H1 (cell line): ENCODE results near the gene HOXB4. TPM values are rescaled to one million over a fixed set of nuclear protein-coding genes. Genes with fewer than 3 reads are reported as not detected.
A peak's percentile ranks its signal among the peaks of the same experiment; 100 is the strongest.

ENCODE experiments used
- CTCF ChIA-PET: fragments of 300-600 bp; sonication (Branson Sonifier 250); formaldehyde crosslinking; loops from one replicate; lab custom pipeline; 2021; ENCODE audit not compliant: partially characterized antibody; lab: Charles Lee
- POLR2A ChIA-PET: fragments of 300-600 bp; sonication (Branson Sonifier 250); formaldehyde crosslinking; loops from one replicate; lab custom pipeline; 2021; ENCODE audit warnings: inconsistent platforms; ENCODE audit not compliant: partially characterized antibody; lab: Charles Lee
- DNase-seq, 2 experiments: peaks; one replicate each; pipeline versions ENCODE4 v3.0.0 to v3.0.0-alpha.2; 2010 to 2022; ENCODE audit warnings: low spot score in 2 of 2, low read depth in 1 of 2, mixed read lengths in 1 of 2
- FAIRE-seq: peaks from 2 replicates; lab custom pipeline; 2011; peaks lifted over from hg19 to GRCh38; lab: Jason Lieb, UNC
- H2AFZ ChIP-seq: 2 replicates; pipeline ENCODE4 v1.8.1; 2012; ENCODE audit warnings: low read length, inconsistent platforms
- H2AK5ac ChIP-seq: 2 replicates; pipeline ENCODE4 v1.6.1; 2013; ENCODE audit warnings: low read depth, low read length
- H2BK120ac ChIP-seq: replicated peaks from 2 replicates; pipeline ENCODE3; 2013; ENCODE audit warnings: low read depth, low read length, inconsistent platforms
- H2BK12ac ChIP-seq: 2 replicates; pipeline ENCODE4 v1.6.1; 2013; ENCODE audit warnings: low read depth, low read length
- H2BK15ac ChIP-seq: 2 replicates; pipeline ENCODE4 v1.6.1; 2013; ENCODE audit warnings: low read length
- H2BK20ac ChIP-seq: 2 replicates; pipeline ENCODE4 v1.6.1; 2013; ENCODE audit warnings: low read length
- H2BK5ac ChIP-seq: 2 replicates; pipeline ENCODE4 v1.6.1; 2013; ENCODE audit warnings: low read depth, low read length
- H3K14ac ChIP-seq: 2 replicates; pipeline ENCODE4 v1.6.1; 2013; ENCODE audit warnings: inconsistent platforms; ENCODE audit not compliant: insufficient read length
- H3K18ac ChIP-seq: 2 replicates; pipeline ENCODE4 v1.6.1; 2013; ENCODE audit warnings: low read length; ENCODE audit errors: extremely low read depth
- H3K23ac ChIP-seq: 2 replicates; pipeline ENCODE4 v1.6.1; 2013; ENCODE audit warnings: inconsistent platforms; ENCODE audit not compliant: insufficient read length
- H3K23me2 ChIP-seq: 2 replicates; pipeline ENCODE4 v1.6.1; 2013; ENCODE audit warnings: low read depth, low read length
- H3K27ac ChIP-seq: 2 replicates; pipeline ENCODE4 v1.6.1; 2011; ENCODE audit warnings: low read depth, low read length, inconsistent platforms
- H3K27me3 ChIP-seq, 4 experiments: replicated peaks in 1 of 4; 1 replicate in 1 of 4; 2 replicates in 3 of 4; pipeline versions ENCODE4 v1.6.1 to v1.8.1; 2011 to 2013; ENCODE audit warnings: low read length in 3 of 4, mild to moderate bottlenecking in 3 of 4, inconsistent platforms in 2 of 4, mixed read lengths in 2 of 4, moderate library complexity in 1 of 4; ENCODE audit not compliant: control insufficient read depth in 3 of 4, insufficient read depth in 3 of 4; ENCODE audit errors: extremely low read depth in 1 of 4
- H3K36me3 ChIP-seq, 4 experiments: 2 replicates each; pipeline versions ENCODE4 v1.6.1 to v1.8.1; 2011 to 2013; ENCODE audit warnings: mild to moderate bottlenecking in 4 of 4, low read length in 3 of 4, moderate library complexity in 2 of 4, control low read depth in 1 of 4, inconsistent platforms in 1 of 4; ENCODE audit not compliant: insufficient read depth in 4 of 4, control insufficient read depth in 2 of 4
- H3K4ac ChIP-seq: replicated peaks from 2 replicates; pipeline ENCODE3; 2013; ENCODE audit warnings: low read length, low read depth, mixed read lengths, inconsistent platforms; ENCODE audit not compliant: insufficient read length
- H3K4me1 ChIP-seq, 4 experiments: replicated peaks in 1 of 4; 1 replicate in 1 of 4; 2 replicates in 3 of 4; pipeline versions ENCODE4 v1.6.1 to v1.8.1; 2011 to 2013; ENCODE audit warnings: low read length in 3 of 4, inconsistent platforms in 2 of 4, mixed read lengths in 1 of 4; ENCODE audit not compliant: insufficient read depth in 4 of 4, control insufficient read depth in 3 of 4
- H3K4me2 ChIP-seq, 2 experiments: 2 replicates each; pipeline versions ENCODE4 v1.6.1 to v1.8.1; 2011 to 2013; ENCODE audit warnings: low read depth in 2 of 2, low read length in 2 of 2, control low read depth in 1 of 2, inconsistent platforms in 1 of 2, mild to moderate bottlenecking in 1 of 2; ENCODE audit not compliant: insufficient read depth in 1 of 2
- H3K4me3 ChIP-seq, 4 experiments: fragments of 200-600, 300-600 bp in 1 of 4; sonication (generic), shearing (Covaris generic), sonication (Bioruptor Twin) in 1 of 4; 2 replicates each; pipeline versions ENCODE4 v1.5.1 to v1.8.1; 2011 to 2016; ENCODE audit warnings: low read length in 4 of 4, low read depth in 3 of 4, control low read depth in 2 of 4, inconsistent platforms in 2 of 4, mild to moderate bottlenecking in 2 of 4, mixed read lengths in 1 of 4, moderate library complexity in 1 of 4; ENCODE audit not compliant: insufficient read depth in 2 of 4; ENCODE audit errors: extremely low read depth in 1 of 4
- H3K56ac ChIP-seq: replicated peaks from 2 replicates; pipeline ENCODE3; 2013; ENCODE audit warnings: low read depth, mild to moderate bottlenecking, mixed read lengths, low read length, inconsistent platforms; ENCODE audit not compliant: insufficient read length
- H3K79me1 ChIP-seq: 2 replicates; pipeline ENCODE4 v1.6.1; 2013; ENCODE audit warnings: low read depth, low read length, control low read depth
- H3K79me2 ChIP-seq, 2 experiments: 2 replicates each; pipeline versions ENCODE4 v1.6.1 to v1.8.1; 2012 to 2013; ENCODE audit warnings: low read length in 2 of 2, mild to moderate bottlenecking in 2 of 2, inconsistent platforms in 1 of 2; ENCODE audit not compliant: insufficient read depth in 2 of 2, control insufficient read depth in 1 of 2
- H3K9ac ChIP-seq, 4 experiments: replicated peaks in 1 of 4; 1 replicate in 1 of 4; 2 replicates in 3 of 4; pipeline versions ENCODE4 v1.6.1 to v1.8.1; 2011 to 2013; ENCODE audit warnings: low read depth in 3 of 4, low read length in 3 of 4, control low read depth in 2 of 4, mild to moderate bottlenecking in 2 of 4, moderate library complexity in 2 of 4, inconsistent platforms in 1 of 4; ENCODE audit errors: extremely low read depth in 1 of 4
- H3K9me3 ChIP-seq, 2 experiments: 2 replicates each; pipeline versions ENCODE4 v1.6.1 to v1.8.1; 2012 to 2013; ENCODE audit warnings: mild to moderate bottlenecking in 2 of 2, moderate library complexity in 2 of 2, control low read depth in 1 of 2, inconsistent platforms in 1 of 2, low read depth in 1 of 2, low read length in 1 of 2, mixed read lengths in 1 of 2; ENCODE audit not compliant: insufficient read depth in 2 of 2
- H4K20me1 ChIP-seq, 2 experiments: replicated peaks in 1 of 2; 2 replicates each; pipeline versions ENCODE3 to v1.8.1; 2011 to 2013; ENCODE audit warnings: inconsistent platforms in 2 of 2, low read length in 2 of 2, mild to moderate bottlenecking in 1 of 2; ENCODE audit not compliant: insufficient read depth in 2 of 2, control insufficient read depth in 1 of 2
- H4K5ac ChIP-seq: 2 replicates; pipeline ENCODE4 v1.6.1; 2013; ENCODE audit warnings: low read length, low read depth, mixed read lengths, inconsistent platforms; ENCODE audit not compliant: insufficient read length
- H4K8ac ChIP-seq: 2 replicates; pipeline ENCODE4 v1.8.0; 2013; ENCODE audit warnings: mild to moderate bottlenecking, moderate library complexity, low read length, inconsistent platforms; ENCODE audit not compliant: insufficient read depth; ENCODE audit errors: extremely low read depth
- H4K91ac ChIP-seq: replicated peaks from 2 replicates; pipeline ENCODE3; 2013; ENCODE audit warnings: low read length, mixed read lengths, inconsistent platforms; ENCODE audit not compliant: insufficient read length
- CHD1 ChIP-seq: IDR thresholded peaks from 2 replicates; pipeline ENCODE4 v1.6.1; 2012; ENCODE audit warnings: low read depth, low read length, improper control_type of control experiment
- HDAC2 ChIP-seq, 2 experiments: fragments of 300-600 bp in 1 of 2; sonication (generic) in 1 of 2; IDR thresholded peaks; 2 replicates each; pipeline ENCODE4 v1.6.1; 2011 to 2012; ENCODE audit warnings: low read depth in 2 of 2, low read length in 2 of 2, mild to moderate bottlenecking in 2 of 2, moderate library complexity in 2 of 2, borderline replicate concordance in 1 of 2, inconsistent platforms in 1 of 2
- RXRA ChIP-seq: IDR thresholded peaks from 2 replicates; pipeline ENCODE4 v1.6.1; 2011; ENCODE audit warnings: low read depth, mild to moderate bottlenecking, low read length, moderate library complexity; ENCODE audit not compliant: insufficient read depth
- WGBS, 2 experiments: shearing (Covaris generic) in 1 of 2; methylation state at CpG; one replicate each; pipeline versions ENCODE4 v1.1.6 to v1.1.7; 2013 to 2015; ENCODE audit warnings: low lambda C conversion rate in 2 of 2, mixed read lengths in 2 of 2, inconsistent platforms in 1 of 2, low coverage in 1 of 2, missing lambda C conversion rate in 1 of 2; ENCODE audit not compliant: insufficient replicate concordance in 2 of 2, insufficient coverage in 1 of 2, insufficient read length in 1 of 2; ENCODE audit errors: extremely low coverage in 1 of 2, missing lambda C conversion rate in 1 of 2; 5-methylcytosine and 5-hydroxymethylcytosine counted together
- polyA plus RNA-seq, 7 experiments: library from polyadenylated mRNA; depleted of rRNA in 3 of 7; stranded (reverse) in 5 of 7; unstranded in 2 of 7; fragments of >200 nt in 5 of 7; fragments of 200-250 nt in 2 of 7; gene quantifications; 1 replicate in 5 of 7; 2 replicates in 1 of 7; 4 replicates in 1 of 7; pipeline versions ENCODE4 v1.2.1 to v1.2.3, GENCODE V29; 2011 to 2013; ENCODE audit warnings: missing spikeins in 2 of 7, mixed read lengths in 2 of 7
- total RNA-seq: library from RNA; stranded (reverse); fragmentation: NEBNext Ultra II Directional; extraction: Animal tissue kit (Norgen Biotek cat#: 25700); gene quantifications from 2 replicates; pipeline ENCODE4 v1.2.1, GENCODE V29; 2021
- TF ChIP-seq, protein P1 (sequence below): IDR thresholded peaks from 2 replicates; pipeline ENCODE4 v1.6.1; 2012; ENCODE audit warnings: inconsistent platforms

Gene HOXB4
- total and polyA plus RNA-seq, 2 of the 8 experiments (the other 6 are each of a cell fraction or from before 2014, with no cell fraction given): not detected

DNA sequence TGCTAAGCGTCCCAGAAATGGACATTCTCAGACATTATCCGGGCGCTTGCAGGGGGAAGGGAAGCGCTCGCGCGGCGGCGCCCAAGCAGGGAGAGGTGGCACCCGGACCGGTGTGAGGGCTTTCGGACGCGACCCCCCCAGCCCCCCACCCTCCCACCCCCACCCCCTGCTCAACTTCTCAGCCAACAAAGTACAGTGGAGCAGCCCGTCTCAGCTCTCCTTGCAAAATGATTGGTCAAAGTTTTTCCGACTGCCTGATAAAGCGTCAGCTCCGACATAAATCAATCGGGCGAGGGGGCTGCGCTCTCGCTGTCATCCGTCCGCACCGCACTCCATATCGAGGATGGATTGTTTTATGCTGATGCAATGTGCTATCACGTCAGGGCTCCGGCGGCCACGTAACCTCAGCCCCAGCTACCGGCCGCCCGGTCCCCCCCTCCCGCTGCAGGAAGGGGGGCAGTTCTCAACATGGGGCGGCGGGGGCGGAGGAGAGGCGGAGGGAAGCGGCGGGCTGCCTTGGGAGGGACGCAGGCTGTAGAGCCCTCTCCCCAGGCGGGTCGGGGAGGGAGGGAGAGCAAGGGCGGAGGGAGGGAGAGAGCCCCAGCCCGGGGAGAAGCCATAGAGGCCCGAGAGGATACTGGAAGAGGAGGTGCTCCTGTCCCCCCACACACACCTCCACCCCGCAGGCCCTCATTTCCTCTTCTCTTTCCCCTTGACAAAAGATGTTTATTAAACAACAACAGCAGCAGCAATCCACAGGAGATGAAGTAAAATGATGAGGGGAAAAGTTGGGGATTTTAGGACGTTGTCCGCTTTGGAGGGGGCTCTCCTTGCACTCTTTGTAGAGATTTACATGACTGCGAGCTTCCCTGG, 48.3 kb upstream of the HOXB4 start, which contains the start of gene HOXB9:
HOXB9 (minus strand) TSS at position 114 of the 873 bp plus-strand sequence; CDS start at position 25, 89 bp downstream.
- no peak for FAIRE-seq
- TF ChIP-seq, protein P1, sequence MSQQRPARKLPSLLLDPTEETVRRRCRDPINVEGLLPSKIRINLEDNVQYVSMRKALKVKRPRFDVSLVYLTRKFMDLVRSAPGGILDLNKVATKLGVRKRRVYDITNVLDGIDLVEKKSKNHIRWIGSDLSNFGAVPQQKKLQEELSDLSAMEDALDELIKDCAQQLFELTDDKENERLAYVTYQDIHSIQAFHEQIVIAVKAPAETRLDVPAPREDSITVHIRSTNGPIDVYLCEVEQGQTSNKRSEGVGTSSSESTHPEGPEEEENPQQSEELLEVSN: no peak
- no peak for TF ChIP-seq HDAC2 (IDR thresholded peaks at IDR 0.05; ENCODE audit: borderline replicate concordance in 1 of 2, low read depth in 2 of 2, low read length in 2 of 2)
- TF ChIP-seq CHD1: no peak
- TF ChIP-seq RXRA: no peak

More for the DNA sequence above, 48.3 kb upstream of the HOXB4 start, which contains the start of gene HOXB9:
- Histone ChIP-seq H3K18ac (peak within 1 kb of the TSS; percentile 32; the same call in 1 of the 2 replicates), H2BK15ac (0 out of 2 replicates have a peak within 1 kb of the TSS, but pooled peaks have one; percentile 61), H4K20me1 (peaks cover 38 to 48% of the 10 kb centered on the region in 2 experiments), H3K36me3 (peaks cover 0 to 13% (median 0%) of the 10 kb centered on the region in 4 experiments; a peak in 1 of 8 replicates), H4K8ac (peak within 1 kb of the TSS; percentile 41; the same call in 1 of the 2 replicates), H3K9me3 (no peaks in the 10 kb centered on the region), H3K27ac (no peak within 1 kb of the TSS), H3K23ac (no peak within 1 kb of the TSS), H3K79me2 (no peaks in the 10 kb centered on the region), H3K23me2 (no peaks in the 10 kb centered on the region; the same call in 1 of the 2 replicates), H2BK12ac (0 out of 2 replicates have a peak within 1 kb of the TSS, but pooled peaks have one; percentile 60), H3K14ac (no peak within 1 kb of the TSS), H2BK120ac (no peak within 1 kb of the TSS), H3K79me1 (no peaks in the 10 kb centered on the region), H3K56ac (no peak within 1 kb of the TSS), H3K27me3 (peaks cover 98 to 100% (median 100%) of the 10 kb centered on the region in 4 experiments), H3K4me1 (peaks cover 0 to 11% (median 5%) of the 10 kb centered on the region in 4 experiments; a peak in 5 of 7 replicates), H2BK20ac (no peak within 1 kb of the TSS), H3K4me3 (peak within 1 kb of the TSS in 3 of 4 experiments; percentile 12 to 52 (median 19); a peak in 6 of 8 replicates), H3K4me2 (peak within 1 kb of the TSS; percentile 55 to 61), H4K91ac (no peak within 1 kb of the TSS), H4K5ac (no peak within 1 kb of the TSS), H3K9ac (no peak within 1 kb of the TSS), H2AK5ac (no peak within 1 kb of the TSS), H2BK5ac (no peak within 1 kb of the TSS), H3K4ac (no peak within 1 kb of the TSS), H2AFZ (no peak within 1 kb of the TSS)
- ChIA-PET CTCF (interaction anchor here (0.7 to 4.6 kb wide), 12 partner anchors 10 to 110 kb away, joined by 3 to 30 read pairs (median 4); partner anchors contain the start of genes HOXB5 and HOXB8), POLR2A (interaction anchor here (1.3 to 1.6 kb wide), 2 partner anchors 9 to 20 kb away, joined by 3 to 4 read pairs; no protein-coding TSS in a partner anchor)
- no peak for DNase-seq
- 8% methylated on average over 18 of the region's 50 CpGs; no CpG with 5 or more reads in 1 of the 2 experiments for WGBS, 2 experiments
